Measurements from ENCODE around the gene SFSWAP. TPM values are rescaled to one million over a fixed set of nuclear protein-coding genes. Genes with fewer than 3 reads are reported as not detected.

Gene SFSWAP
- total RNA-seq, 1 donor from 2014 or later: 18.2 TPM

DNA sequence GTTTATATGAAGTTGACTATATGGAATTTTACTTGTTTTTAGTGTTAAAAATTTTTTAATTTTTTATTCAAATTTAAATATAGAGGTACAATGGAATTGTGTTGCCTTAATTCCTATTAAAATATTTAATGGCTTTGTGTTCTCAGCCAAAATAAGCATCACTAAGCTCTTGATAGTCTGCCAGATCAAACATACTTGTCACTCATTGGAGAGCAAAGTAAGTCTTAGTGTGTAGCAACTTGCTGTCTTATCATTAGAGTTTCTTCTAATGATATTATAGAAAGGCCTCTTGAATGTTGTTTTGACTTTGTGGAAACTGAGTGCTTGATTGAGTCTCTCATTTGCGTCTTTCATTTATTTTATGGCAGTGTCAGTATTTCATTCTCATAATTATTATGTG, 10.7 kb downstream of the SFSWAP start:
- Histone ChIP-seq H3K4me3 (ENCODE audit: low read depth, low read length) (no peak overlapping the region), H3K36me3 (ENCODE audit: control insufficient read depth, insufficient read depth, low read length) (peaks cover 28% of the 10 kb centered on the region), H3K27me3 (ENCODE audit: control insufficient read depth, insufficient read depth, low read length) (no peaks in the 10 kb centered on the region)
- no peak for FAIRE-seq
- no peak for DNase-seq (ENCODE audit: low read depth)
- TF ChIP-seq, protein P1, sequence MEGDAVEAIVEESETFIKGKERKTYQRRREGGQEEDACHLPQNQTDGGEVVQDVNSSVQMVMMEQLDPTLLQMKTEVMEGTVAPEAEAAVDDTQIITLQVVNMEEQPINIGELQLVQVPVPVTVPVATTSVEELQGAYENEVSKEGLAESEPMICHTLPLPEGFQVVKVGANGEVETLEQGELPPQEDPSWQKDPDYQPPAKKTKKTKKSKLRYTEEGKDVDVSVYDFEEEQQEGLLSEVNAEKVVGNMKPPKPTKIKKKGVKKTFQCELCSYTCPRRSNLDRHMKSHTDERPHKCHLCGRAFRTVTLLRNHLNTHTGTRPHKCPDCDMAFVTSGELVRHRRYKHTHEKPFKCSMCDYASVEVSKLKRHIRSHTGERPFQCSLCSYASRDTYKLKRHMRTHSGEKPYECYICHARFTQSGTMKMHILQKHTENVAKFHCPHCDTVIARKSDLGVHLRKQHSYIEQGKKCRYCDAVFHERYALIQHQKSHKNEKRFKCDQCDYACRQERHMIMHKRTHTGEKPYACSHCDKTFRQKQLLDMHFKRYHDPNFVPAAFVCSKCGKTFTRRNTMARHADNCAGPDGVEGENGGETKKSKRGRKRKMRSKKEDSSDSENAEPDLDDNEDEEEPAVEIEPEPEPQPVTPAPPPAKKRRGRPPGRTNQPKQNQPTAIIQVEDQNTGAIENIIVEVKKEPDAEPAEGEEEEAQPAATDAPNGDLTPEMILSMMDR (IDR thresholded peaks at IDR 0.05; ENCODE audit: insufficient read depth, low read length, severe bottlenecking): no peak

DNA sequence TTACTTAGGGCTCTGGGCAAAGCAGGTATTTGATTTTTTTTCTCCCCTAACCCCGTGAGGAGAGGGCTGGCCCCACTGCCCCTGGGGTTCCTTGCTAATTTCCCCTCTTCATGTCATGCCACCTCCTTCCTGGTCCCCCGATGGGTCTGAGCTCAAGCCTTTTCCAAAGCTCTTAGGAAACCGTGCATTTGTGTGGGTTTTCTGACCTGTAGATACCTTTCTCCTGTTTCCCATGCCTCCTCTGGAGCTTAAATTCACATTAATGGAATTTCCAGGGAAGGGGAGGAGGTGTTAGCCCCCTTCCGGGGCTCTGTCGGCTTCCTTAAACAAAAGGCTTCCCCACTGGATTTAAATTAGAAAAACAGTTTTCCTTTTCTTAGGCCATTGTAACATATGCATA, 12.6 kb downstream of the SFSWAP start:
- no peak overlapping the region for H3K4me3 ChIP-seq (ENCODE audit: low read depth, low read length)
- DNase-seq (ENCODE audit: low read depth): no peak
- TF ChIP-seq, protein P1 (IDR thresholded peaks at IDR 0.05; ENCODE audit: insufficient read depth, low read length, severe bottlenecking): no peak
- no peak for FAIRE-seq
- H3K36me3 ChIP-seq (ENCODE audit: control insufficient read depth, insufficient read depth, low read length): peaks cover 31% of the 10 kb centered on the region
- no peaks in the 10 kb centered on the region for H3K27me3 ChIP-seq (ENCODE audit: control insufficient read depth, insufficient read depth, low read length)

DNA sequence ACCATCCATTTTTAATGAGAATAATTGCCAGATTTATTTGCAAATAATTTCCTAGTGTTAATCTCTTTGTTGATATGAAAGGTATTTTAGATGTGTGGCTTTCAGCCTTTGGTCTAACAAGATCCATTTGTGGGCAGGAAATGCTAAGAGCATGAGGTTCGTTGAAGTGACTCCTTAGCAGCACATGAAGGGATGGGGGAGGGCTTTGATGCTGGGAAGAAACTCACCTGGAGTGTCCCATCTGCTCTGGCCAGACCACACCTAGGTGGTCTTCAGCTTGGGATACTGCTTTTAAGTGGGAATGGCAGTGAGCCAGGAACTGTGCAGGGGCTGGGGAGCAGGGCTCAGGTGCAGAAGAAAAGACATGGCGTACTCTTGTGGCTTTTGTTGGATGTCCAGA, 13.6 kb downstream of the SFSWAP start:
- Histone ChIP-seq H3K4me3 (ENCODE audit: low read depth, low read length) (no peak overlapping the region), H3K36me3 (ENCODE audit: control insufficient read depth, insufficient read depth, low read length) (peaks cover 27% of the 10 kb centered on the region), H3K27me3 (ENCODE audit: control insufficient read depth, insufficient read depth, low read length) (no peaks in the 10 kb centered on the region)
- FAIRE-seq (no peak), DNase-seq (ENCODE audit: low read depth) (no peak)
- TF ChIP-seq, protein P1 (IDR thresholded peaks at IDR 0.05; ENCODE audit: insufficient read depth, low read length, severe bottlenecking): no peak

DNA sequence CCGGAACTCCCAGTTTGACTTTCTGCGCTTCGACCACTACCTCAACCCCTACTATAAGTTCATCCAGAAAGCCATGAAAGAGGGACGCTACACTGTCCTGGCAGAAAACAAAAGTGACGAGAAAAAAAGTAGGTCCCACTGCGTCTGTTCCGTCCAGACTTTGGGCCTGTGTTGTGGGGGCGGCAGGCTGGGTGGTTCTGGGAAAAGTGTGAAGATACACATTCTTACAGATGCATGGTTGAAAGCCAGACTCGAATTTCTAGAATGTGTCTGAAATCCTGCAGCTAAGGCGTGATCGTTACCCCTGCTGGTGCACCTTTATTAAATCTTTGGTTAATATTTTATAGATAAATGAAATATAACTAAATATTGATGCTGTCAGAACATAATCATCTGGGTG, 14.6 kb downstream of the SFSWAP start:
- no peak for FAIRE-seq
- TF ChIP-seq, protein P1 (IDR thresholded peaks at IDR 0.05; ENCODE audit: insufficient read depth, low read length, severe bottlenecking): no peak
- Histone ChIP-seq H3K36me3 (ENCODE audit: control insufficient read depth, insufficient read depth, low read length) (peaks cover 27% of the 10 kb centered on the region), H3K4me3 (ENCODE audit: low read depth, low read length) (no peak overlapping the region), H3K27me3 (ENCODE audit: control insufficient read depth, insufficient read depth, low read length) (no peaks in the 10 kb centered on the region)
- DNase-seq (ENCODE audit: low read depth): no peak

DNA sequence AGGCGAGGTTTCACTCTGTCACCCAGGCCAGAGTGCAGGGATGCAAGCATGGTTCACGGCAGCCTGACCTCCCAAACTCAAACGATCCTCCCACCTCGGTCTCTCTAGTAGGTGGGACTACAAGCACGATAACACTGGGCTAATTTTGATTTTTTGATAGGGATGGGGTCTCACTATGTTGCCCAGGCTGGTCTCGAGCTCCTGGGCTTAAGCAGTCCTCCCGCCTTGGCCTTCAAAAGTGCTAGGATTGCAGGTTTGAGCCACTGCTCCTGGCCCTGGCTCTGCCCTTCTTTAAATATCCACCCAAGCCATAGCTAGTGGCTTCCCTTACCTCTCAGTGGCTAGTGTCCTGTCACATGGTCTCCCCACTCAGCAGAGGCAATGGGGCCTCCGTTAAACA, 17.8 kb downstream of the SFSWAP start:
- Histone ChIP-seq H3K4me3 (ENCODE audit: low read depth, low read length) (no peak overlapping the region), H3K36me3 (ENCODE audit: control insufficient read depth, insufficient read depth, low read length) (peaks cover 39% of the 10 kb centered on the region), H3K27me3 (ENCODE audit: control insufficient read depth, insufficient read depth, low read length) (no peaks in the 10 kb centered on the region)
- DNase-seq (ENCODE audit: low read depth) (no peak), FAIRE-seq (no peak)
- TF ChIP-seq, protein P1 (IDR thresholded peaks at IDR 0.05; ENCODE audit: insufficient read depth, low read length, severe bottlenecking): no peak

DNA sequence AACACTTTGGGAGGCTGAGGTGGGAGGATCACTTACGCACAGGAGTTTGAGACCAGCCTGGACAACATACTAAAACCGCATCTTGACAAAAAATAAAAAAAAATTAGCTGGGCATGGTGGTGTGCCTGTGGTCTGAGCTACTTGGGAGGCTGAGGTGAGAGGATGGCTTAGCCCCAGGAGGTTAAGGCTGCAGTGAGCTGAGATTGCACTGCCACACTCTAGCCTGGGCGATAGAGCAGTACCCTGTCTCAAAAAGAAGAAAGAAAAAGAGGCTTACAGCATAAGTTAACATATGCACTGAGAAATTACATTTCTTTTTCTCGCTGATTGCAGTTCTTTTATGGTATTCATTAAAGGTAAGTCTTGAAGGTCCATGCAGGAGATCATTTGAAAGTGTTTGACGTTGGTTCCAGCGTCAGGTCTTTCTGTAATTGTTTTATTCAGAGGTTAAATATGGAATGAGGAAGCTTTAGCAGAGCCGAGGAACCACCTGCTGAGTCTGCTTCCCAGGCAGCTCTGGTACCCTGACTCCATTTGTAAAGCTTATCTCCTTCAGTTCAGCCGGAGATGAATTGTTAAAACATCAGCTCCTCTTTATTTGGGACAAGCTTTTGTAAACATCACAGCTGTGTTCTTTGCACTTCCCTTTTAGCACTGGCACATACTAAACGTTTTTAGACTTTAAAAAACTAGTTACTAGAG, 18.5 kb downstream of the SFSWAP start:
- no peak overlapping the region for H3K4me3 ChIP-seq (ENCODE audit: low read depth, low read length)
- DNase-seq (ENCODE audit: low read depth) (no peak), FAIRE-seq (no peak)
- H3K27me3 ChIP-seq (ENCODE audit: control insufficient read depth, insufficient read depth, low read length): no peaks in the 10 kb centered on the region
- TF ChIP-seq, protein P1 (IDR thresholded peaks at IDR 0.05; ENCODE audit: insufficient read depth, low read length, severe bottlenecking): no peak
- peaks cover 44% of the 10 kb centered on the region for H3K36me3 ChIP-seq (ENCODE audit: control insufficient read depth, insufficient read depth, low read length)
